ENCODE measurements around the gene CLASRP. TPM values are rescaled to one million over a fixed set of nuclear protein-coding genes. Genes with fewer than 3 reads are reported as not detected.

Gene CLASRP
- total and polyA plus RNA-seq, 9 of the 15 experiments (the other 6 are each of a cell fraction or from before 2014, with no cell fraction given), result 0.94 to 86.3 (median 44.0) TPM

GRCh38 chr19:45091031-45091923 is 52.4 kb downstream of the CLASRP start (continued):
- TF ChIP-seq, protein P1, sequence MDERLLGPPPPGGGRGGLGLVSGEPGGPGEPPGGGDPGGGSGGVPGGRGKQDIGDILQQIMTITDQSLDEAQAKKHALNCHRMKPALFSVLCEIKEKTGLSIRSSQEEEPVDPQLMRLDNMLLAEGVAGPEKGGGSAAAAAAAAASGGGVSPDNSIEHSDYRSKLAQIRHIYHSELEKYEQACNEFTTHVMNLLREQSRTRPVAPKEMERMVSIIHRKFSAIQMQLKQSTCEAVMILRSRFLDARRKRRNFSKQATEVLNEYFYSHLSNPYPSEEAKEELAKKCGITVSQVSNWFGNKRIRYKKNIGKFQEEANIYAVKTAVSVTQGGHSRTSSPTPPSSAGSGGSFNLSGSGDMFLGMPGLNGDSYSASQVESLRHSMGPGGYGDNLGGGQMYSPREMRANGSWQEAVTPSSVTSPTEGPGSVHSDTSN (CRISPR knock-in tag; IDR thresholded peaks at IDR 0.05; ENCODE audit: low read depth), result no peak
- TF ChIP-seq, protein P1 (tag; conservative IDR thresholded peaks at IDR 0.05; ENCODE audit: low read depth), result no peak
- TF ChIP-seq PHF21A (IDR thresholded peaks at IDR 0.05; ENCODE audit: borderline replicate concordance, low read depth) (no peak), NCOR1 (IDR thresholded peaks at IDR 0.05) (no peak), CCAR2 (IDR thresholded peaks at IDR 0.05; ENCODE audit: low read depth, low read length) (no peak), PHB2 (IDR thresholded peaks at IDR 0.05; ENCODE audit: low read depth) (no peak), ASH1L (IDR thresholded peaks at IDR 0.05; ENCODE audit: borderline replicate concordance, low read depth, partially characterized antibody) (no peak), DMBX1 (CRISPR knock-in tag; IDR thresholded peaks at IDR 0.05; ENCODE audit: borderline replicate concordance) (no peak), SAFB (IDR thresholded peaks at IDR 0.05; ENCODE audit: borderline replicate concordance, low read depth, low read length) (no peak), NFXL1 (CRISPR knock-in tag; IDR thresholded peaks at IDR 0.05) (no peak), FOS (IDR thresholded peaks at IDR 0.05; ENCODE audit: extremely low read depth, insufficient read length) (no peak), ZC3H11A (IDR thresholded peaks at IDR 0.05; ENCODE audit: low read depth, low read length) (no peak), BHLHE40 (IDR thresholded peaks at IDR 0.05; ENCODE audit: low read length) (no peak; the same call in 1 of the 2 replicates), ZFP36 (IDR thresholded peaks at IDR 0.05; ENCODE audit: low read depth, low read length, partially characterized antibody) (peak; percentile 32), ZNF174 (CRISPR knock-in tag; IDR thresholded peaks at IDR 0.05) (no peak), POLR2G (IDR thresholded peaks at IDR 0.05; ENCODE audit: low read depth, low read length) (peak; percentile 79), RBFOX2 (IDR thresholded peaks at IDR 0.05; ENCODE audit: low read depth, low read length) (peak; percentile 70), GATA2 (CRISPR knock-in tag; IDR thresholded peaks at IDR 0.05) (no peak), FUS (optimal IDR thresholded peaks at IDR 0.05; ENCODE audit: low read depth, low read length) (no peak), RBM15 (IDR thresholded peaks at IDR 0.05; ENCODE audit: insufficient read depth, low read length) (no peak), SUPT5H (IDR thresholded peaks at IDR 0.05) (peak; percentile 46)
- TF ChIP-seq, protein P2, sequence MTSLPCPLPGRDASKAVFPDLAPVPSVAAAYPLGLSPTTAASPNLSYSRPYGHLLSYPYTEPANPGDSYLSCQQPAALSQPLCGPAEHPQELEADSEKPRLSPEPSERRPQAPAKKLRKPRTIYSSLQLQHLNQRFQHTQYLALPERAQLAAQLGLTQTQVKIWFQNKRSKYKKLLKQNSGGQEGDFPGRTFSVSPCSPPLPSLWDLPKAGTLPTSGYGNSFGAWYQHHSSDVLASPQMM (CRISPR knock-in tag; IDR thresholded peaks at IDR 0.05), result no peak
- TF ChIP-seq, protein P3, sequence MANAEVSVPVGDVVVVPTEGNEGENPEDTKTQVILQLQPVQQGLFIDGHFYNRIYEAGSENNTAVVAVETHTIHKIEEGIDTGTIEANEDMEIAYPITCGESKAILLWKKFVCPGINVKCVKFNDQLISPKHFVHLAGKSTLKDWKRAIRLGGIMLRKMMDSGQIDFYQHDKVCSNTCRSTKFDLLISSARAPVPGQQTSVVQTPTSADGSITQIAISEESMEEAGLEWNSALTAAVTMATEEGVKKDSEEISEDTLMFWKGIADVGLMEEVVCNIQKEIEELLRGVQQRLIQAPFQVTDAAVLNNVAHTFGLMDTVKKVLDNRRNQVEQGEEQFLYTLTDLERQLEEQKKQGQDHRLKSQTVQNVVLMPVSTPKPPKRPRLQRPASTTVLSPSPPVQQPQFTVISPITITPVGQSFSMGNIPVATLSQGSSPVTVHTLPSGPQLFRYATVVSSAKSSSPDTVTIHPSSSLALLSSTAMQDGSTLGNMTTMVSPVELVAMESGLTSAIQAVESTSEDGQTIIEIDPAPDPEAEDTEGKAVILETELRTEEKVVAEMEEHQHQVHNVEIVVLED (CRISPR knock-in tag; IDR thresholded peaks at IDR 0.05), result no peak
- TF ChIP-seq, protein P4, sequence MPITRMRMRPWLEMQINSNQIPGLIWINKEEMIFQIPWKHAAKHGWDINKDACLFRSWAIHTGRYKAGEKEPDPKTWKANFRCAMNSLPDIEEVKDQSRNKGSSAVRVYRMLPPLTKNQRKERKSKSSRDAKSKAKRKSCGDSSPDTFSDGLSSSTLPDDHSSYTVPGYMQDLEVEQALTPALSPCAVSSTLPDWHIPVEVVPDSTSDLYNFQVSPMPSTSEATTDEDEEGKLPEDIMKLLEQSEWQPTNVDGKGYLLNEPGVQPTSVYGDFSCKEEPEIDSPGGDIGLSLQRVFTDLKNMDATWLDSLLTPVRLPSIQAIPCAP (CRISPR knock-in tag; IDR thresholded peaks at IDR 0.05; ENCODE audit: borderline replicate concordance), result no peak
